NCI-H69 (cell line): Measurements from ENCODE around the gene IKZF2.
A peak's percentile ranks its signal among the peaks of the same experiment; 100 is the strongest.

Experiments used
- DNase-seq: peaks from one replicate; lab custom pipeline; 2025; lab: John Stamatoyannopoulos, UW

The IKZF2 gene

DNA sequence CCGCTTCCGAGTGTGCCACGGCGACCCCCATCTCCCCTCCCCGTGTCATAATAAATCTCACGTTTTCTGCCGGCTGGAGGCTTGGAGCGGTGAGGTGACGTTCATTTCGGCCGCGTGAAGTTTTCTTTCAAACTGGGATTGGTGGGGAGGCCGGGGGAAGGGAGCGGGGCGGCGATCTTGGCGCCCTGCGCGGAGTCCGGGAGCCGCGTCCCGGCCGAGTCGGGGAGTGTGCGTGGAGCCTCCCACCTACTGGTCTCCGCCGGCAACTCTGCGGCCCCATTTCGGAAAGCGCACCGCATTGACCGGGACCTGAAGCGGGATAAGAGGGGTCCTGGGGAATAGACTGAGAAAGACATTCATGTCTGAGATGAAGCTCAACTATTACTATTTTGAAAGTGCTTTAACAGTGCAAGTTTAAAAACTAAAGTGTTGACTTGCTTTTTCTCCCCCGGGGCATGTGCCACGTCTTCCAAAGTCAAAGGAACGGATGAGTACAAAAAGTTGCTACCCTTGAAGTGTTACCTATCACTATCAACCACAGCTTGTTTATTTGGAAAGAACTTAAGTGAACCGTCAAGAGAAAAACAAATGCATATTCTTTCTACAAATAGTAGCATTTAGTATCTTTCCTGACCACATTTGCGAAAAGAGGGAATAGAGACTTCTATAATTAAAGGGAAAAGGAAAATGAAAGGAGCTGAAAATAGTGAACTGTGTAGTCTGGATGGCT lies 818 bp upstream of the IKZF2 start:
- peak; percentile 46 for DNase-seq

- peak; percentile 2 for DNase-seq
Measured at GRCh38 chr2:213150315-213151097, 906 bp downstream of the IKZF2 start.

DNA sequence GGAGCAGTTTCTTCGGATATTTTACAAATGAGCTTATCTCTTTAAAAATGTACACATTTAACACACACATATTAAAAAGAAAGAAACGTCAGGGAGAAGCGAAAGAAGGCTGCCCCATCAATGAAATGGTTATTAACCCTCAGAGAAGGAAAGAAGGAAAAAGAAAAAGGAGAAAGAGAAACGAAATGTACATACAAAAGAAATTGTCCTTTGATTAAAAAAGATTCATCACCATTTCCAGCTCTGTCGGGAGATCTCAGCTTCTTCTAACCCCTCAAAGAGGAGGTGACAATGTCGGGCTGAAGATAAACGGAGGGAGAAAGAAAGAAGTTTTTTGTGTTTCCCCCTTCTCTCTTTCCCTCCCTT lies 1.5 kb downstream of the IKZF2 start:
- DNase-seq: no peak

GRCh38 chr2:213149294-213149875 lies 2.0 kb downstream of the IKZF2 start:
- no peak for DNase-seq

- DNase-seq: no peak
Measured at GRCh38 chr2:213148572-213149261, 2.7 kb downstream of the IKZF2 start.

DNA sequence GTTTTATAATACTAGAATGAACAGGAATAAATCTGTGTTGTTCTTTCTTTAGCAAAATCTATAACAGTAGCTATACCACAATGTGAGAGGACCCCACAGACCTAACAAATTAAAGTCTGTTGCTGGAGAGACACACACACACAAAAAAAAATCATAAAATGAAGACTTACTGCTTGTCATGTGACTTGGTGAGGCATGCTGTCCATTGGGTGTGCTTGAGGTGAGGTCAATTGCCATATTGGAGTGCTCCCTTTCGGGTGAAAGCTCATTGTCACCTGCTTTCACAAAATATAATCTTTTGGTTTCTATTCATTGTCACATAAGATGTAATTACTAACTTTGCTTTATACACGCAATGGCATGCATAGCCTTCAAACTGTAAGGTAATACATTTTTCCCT lies 3.9 kb downstream of the IKZF2 start:
- DNase-seq: no peak

- DNase-seq: no peak
Measured at GRCh38 chr2:213145715-213146242, 5.6 kb downstream of the IKZF2 start.

DNA sequence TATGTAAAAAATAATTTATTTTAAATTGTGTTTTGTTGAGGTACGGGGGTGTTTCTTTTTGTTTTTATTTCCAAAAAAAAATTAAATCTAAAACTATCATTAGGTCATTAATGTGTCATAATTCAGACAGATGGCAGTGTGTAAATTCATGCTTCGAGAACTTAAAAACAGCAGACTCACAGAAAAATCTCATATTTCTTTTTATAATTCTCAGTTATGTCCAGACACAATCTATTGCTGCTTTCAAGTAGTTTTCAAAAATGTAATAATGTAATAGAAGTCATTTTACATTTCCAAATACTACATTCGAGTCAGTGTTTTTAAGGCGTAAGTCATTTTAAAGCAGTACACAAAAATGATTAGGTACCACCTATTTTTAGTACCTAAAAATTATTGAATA lies 14.3 kb downstream of the IKZF2 start:
- DNase-seq: no peak

GRCh38 chr2:213129311-213129710 lies 22.1 kb downstream of the IKZF2 start:
- no peak for DNase-seq

- DNase-seq: no peak
Measured at GRCh38 chr2:213125646-213126347, 25.6 kb downstream of the IKZF2 start.

- DNase-seq: peak; percentile 61
Measured at GRCh38 chr2:213122725-213123124, 28.7 kb downstream of the IKZF2 start.

- DNase-seq: no peak
Measured at GRCh38 chr2:213121690-213122089, 29.7 kb downstream of the IKZF2 start.

- no peak for DNase-seq
Measured at GRCh38 chr2:213119061-213119809, 32.2 kb downstream of the IKZF2 start.

DNA sequence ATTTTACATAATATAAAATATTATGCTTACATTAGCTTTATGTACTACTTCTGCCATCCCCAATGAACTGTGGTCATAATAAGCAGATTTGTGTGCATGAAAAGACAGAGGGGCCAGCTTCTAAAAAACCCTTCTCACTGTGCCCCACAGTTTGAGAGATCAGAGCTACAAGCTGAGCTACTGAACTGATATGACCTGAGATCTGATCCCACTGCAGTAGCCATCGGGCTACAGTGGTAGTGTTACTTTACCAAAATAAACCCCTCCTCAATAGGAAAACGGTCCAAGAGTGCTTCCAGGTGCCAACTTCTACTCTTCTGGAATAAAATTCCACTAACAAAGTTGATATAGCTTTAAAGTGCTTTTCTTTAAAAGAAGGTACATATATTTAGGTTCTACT lies 43.1 kb downstream of the IKZF2 start:
- DNase-seq: no peak

GRCh38 chr2:213107728-213108127 lies 43.7 kb downstream of the IKZF2 start:
- peak; percentile 17 for DNase-seq

DNA sequence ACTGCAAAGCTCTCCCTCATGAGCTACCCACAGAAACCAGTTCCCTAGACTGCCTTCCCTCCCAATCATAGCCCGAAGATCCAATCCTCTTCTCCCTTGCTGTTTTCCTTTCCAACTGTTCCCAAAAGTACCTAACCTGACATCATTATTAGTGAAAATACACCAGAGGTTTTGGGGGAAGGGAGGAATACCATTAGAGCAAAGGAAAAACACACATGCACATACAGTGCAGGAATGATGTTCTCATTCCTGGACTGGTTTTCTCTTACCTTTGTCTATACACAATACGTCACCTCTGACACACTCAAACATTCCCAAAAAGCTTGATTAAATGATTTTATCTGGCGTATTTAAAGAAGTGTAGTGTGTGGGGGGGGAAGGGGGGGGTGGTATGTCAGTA lies 46.2 kb downstream of the IKZF2 start:
- DNase-seq: no peak

- no peak for DNase-seq
Measured at GRCh38 chr2:213104903-213105202, 46.6 kb downstream of the IKZF2 start.

- DNase-seq: no peak
Measured at GRCh38 chr2:213104092-213104902, 47.1 kb downstream of the IKZF2 start.

DNA sequence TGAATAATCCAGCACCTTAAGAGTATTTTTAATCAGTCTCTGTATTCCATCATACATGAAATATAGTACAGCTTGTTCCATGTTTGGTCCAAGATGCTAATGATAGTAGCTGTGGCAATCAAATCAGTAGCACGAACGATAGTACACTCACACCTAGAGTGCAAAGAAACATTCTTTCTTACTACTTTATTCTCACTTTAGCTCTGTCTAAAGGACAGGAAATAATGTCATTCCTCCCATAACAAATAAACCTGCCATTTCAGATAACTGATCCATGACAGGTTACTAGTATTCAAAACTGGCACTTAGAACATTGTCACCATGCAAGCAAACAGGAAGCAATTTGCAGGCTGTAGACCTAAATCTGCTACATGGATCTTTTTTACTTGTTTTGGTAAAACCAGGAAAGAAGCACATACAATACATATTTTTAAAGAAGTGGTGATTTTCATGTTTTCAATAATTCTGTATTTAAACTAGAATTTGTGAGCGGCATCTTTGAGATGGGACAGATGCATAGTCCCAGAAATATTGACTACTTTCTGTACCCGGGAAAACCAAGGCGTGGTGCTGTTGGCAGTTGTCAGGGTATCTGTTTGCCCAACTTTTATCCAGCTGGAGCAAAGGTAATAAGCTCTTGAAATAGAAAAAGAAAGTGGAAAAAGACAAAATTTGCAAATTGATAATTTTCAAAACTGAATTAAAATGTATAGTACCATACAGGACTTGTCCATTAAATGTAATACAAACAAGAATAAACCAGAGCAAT lies 49.5 kb downstream of the IKZF2 start:
- peak; percentile 4 for DNase-seq

DNA sequence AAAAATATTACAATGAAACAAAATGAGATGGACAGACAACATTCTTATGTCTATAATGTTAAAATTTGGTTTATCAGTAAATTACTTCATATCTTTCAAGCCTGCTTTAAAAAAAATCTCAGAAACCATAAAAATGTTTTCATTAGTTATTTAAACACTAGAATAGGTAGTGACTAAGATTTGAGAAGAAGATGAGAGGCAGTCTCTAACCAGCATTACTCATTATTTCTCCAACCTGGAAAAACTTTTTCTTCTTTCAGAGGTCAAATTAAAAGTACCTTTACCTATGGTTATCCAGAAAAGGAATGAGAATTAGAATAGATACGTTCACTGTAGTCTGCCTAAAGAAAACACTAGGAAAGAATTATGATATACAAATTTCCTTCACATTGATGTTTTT lies 50.3 kb downstream of the IKZF2 start:
- DNase-seq: no peak
